Stimulated activated CD4-positive, alpha-beta T cell treated with anti-CD3 and anti-CD28 coated beads, Interleukin-4, amount 100 ng/mL, for 24 hours (primary cell): ENCODE data around the gene MOG.

ENCODE experiments used
- DNase-seq: peaks from one replicate; pipeline ENCODE4 v3.0.0-alpha.2; 2020

MOG gene

GRCh38 chr6:29656798-29657197 lies at the start of gene MOG:
MOG (plus strand) TSS chr6:29657092; CDS start chr6:29657210, 118 bp downstream.
- no peak for DNase-seq

GRCh38 chr6:29608131-29608530 lies 48.8 kb upstream of the MOG start:
- DNase-seq: no peak

- no peak for DNase-seq
Observed at GRCh38 chr6:29610540-29610939, 46.4 kb upstream of the MOG start.

- no peak for DNase-seq
Observed at GRCh38 chr6:29611426-29611825, 45.5 kb upstream of the MOG start.

GRCh38 chr6:29617782-29618554 lies 38.9 kb upstream of the MOG start:
- DNase-seq: no peak

GRCh38 chr6:29619578-29620160 lies 37.2 kb upstream of the MOG start:
- DNase-seq: no peak

GRCh38 chr6:29620630-29621029 lies 36.3 kb upstream of the MOG start:
- no peak for DNase-seq

- DNase-seq: no peak
Observed at GRCh38 chr6:29624520-29624961, 32.4 kb upstream of the MOG start.

- DNase-seq: no peak
Observed at GRCh38 chr6:29625337-29625930, 31.5 kb upstream of the MOG start.

GRCh38 chr6:29626948-29627754 lies 29.7 kb upstream of the MOG start:
- DNase-seq: no peak

- peak; percentile 47 for DNase-seq
Observed at GRCh38 chr6:29627755-29628418, 29.0 kb upstream of the MOG start.

GRCh38 chr6:29628419-29629281 lies 28.2 kb upstream of the MOG start:
- peak; percentile 68 for DNase-seq

- DNase-seq: no peak
Observed at GRCh38 chr6:29629571-29629970, 27.3 kb upstream of the MOG start.

GRCh38 chr6:29630315-29630714 lies 26.6 kb upstream of the MOG start:
- no peak for DNase-seq

- no peak for DNase-seq
Observed at GRCh38 chr6:29631209-29631810, 25.6 kb upstream of the MOG start.

GRCh38 chr6:29631860-29632731 lies 24.8 kb upstream of the MOG start:
- DNase-seq: peak; percentile 43

GRCh38 chr6:29632789-29633533 lies 23.9 kb upstream of the MOG start, which contains the start of gene GABBR1:
GABBR1 (minus strand) TSS chr6:29633183; CDS start chr6:29632385, 798 bp downstream.
- DNase-seq: peak; percentile 67

- no peak for DNase-seq
Observed at GRCh38 chr6:29633534-29633905, 23.4 kb upstream of the MOG start.

GRCh38 chr6:29637247-29637646 lies 19.6 kb upstream of the MOG start:
- no peak for DNase-seq
